OCI-LY3 (cell line): ENCODE data around the gene LGALS3.
"Not testable (repeated sequence)": the region's sequence is repeated elsewhere in the genome, so short reads cannot be mapped to it uniquely, and the experiment has no call there.

Experiments used
- H2AFZ ChIP-seq: fragments of 200-600, 300-600 bp; shearing (Covaris generic); 2 replicates; pipeline ENCODE4 v1.6.0; 2014; ENCODE audit warnings: antibody characterized with exemption, low read depth, low read length
- H3K27ac ChIP-seq: fragments of 200-600, 300-600 bp; sonication (generic); 2 replicates; pipeline ENCODE4 v1.5.1; 2014; ENCODE audit warnings: mild to moderate bottlenecking, low read length, moderate library complexity, mixed read lengths
- H3K27me3 ChIP-seq: fragments of 200-600, 300-600 bp; sonication (generic); 2 replicates; pipeline ENCODE4 v1.6.1; 2014; ENCODE audit warnings: low read depth, low read length, mixed read lengths
- H3K36me3 ChIP-seq: fragments of 200-600, 300-600 bp; sonication (generic); replicated peaks from 2 replicates; pipeline ENCODE3; 2014; ENCODE audit warnings: low read depth, low read length, mixed read lengths
- H3K4me1 ChIP-seq: fragments of 300-600, 200-600 bp; sonication (generic); 2 replicates; pipeline ENCODE4 v1.6.1; 2014; ENCODE audit warnings: low read length, mixed read lengths
- H3K4me2 ChIP-seq: fragments of 200-600, 300-600 bp; sonication (generic); 2 replicates; pipeline ENCODE4 v1.6.1; 2014; ENCODE audit warnings: low read length, mixed read lengths
- H3K4me3 ChIP-seq: fragments of 300-600, 200-600 bp; sonication (generic); 2 replicates; pipeline ENCODE4 v1.5.1; 2014; ENCODE audit warnings: antibody characterized with exemption, mild to moderate bottlenecking, low read length, moderate library complexity
- H3K79me2 ChIP-seq: fragments of 300-600, 200-600 bp; shearing (Covaris generic); 2 replicates; pipeline ENCODE4 v1.6.1; 2014; ENCODE audit warnings: mild to moderate bottlenecking, low read length, mixed read lengths
- H3K9ac ChIP-seq: fragments of 300-600, 200-600 bp; shearing (Covaris generic); 2 replicates; pipeline ENCODE4 v1.6.0; 2014; ENCODE audit warnings: mild to moderate bottlenecking, low read length, moderate library complexity
- H3K9me3 ChIP-seq: fragments of 200-600, 300-600 bp; shearing (Covaris generic); 2 replicates; pipeline ENCODE4 v1.6.1; 2014; ENCODE audit warnings: low read length, mixed read lengths; ENCODE audit not compliant: insufficient read depth
- H4K20me1 ChIP-seq: fragments of 200-600, 300-600 bp; sonication (generic); 2 replicates; pipeline ENCODE4 v1.6.1; 2016; ENCODE audit warnings: low read length, mixed read lengths; ENCODE audit not compliant: insufficient read depth
- CTCF ChIP-seq: fragments of 200-600, 300-600 bp; sonication (generic); IDR thresholded peaks from 2 replicates; pipeline ENCODE4 v1.5.1; 2014; ENCODE audit warnings: antibody characterized with exemption, low read length, low read depth
- EZH2phosphoT487 ChIP-seq: fragments of 200-600 bp; shearing (Covaris generic); IDR thresholded peaks from 2 replicates; pipeline ENCODE4 v1.6.1; 2018; ENCODE audit warnings: antibody characterized with exemption, mixed run types, low read depth

LGALS3 gene

GRCh38 chr14:55129086-55129427 lies at the start of gene LGALS3:
Gene LGALS3 (plus strand): TSS chr14:55129252. CDS start chr14:55137374, 8,122 bp downstream.
- H3K4me2 ChIP-seq, result peak within 1 kb of the TSS; percentile 74
- peak within 1 kb of the TSS; percentile 85 for H3K27ac ChIP-seq
- H3K9ac ChIP-seq, result peak within 1 kb of the TSS; percentile 94
- H4K20me1 ChIP-seq, result peaks cover 17% of the 10 kb centered on the region
- TF ChIP-seq EZH2phosphoT487 (no peak), CTCF (no peak)
- peaks cover 28% of the 10 kb centered on the region for H3K36me3 ChIP-seq
- peaks cover 36% of the 10 kb centered on the region for H3K4me1 ChIP-seq
- peak within 1 kb of the TSS; percentile 61 for H2AFZ ChIP-seq
- H3K79me2 ChIP-seq, result peaks cover 40% of the 10 kb centered on the region
- 0 out of 2 replicates have a peak, but pooled peaks cover 4% of the 10 kb centered on the region for H3K27me3 ChIP-seq
- H3K4me3 ChIP-seq, result peak within 1 kb of the TSS; percentile 81
- H3K9me3 ChIP-seq, result no peaks in the 10 kb centered on the region

- H3K27ac ChIP-seq, H3K79me2 ChIP-seq, H3K36me3 ChIP-seq, H3K27me3 ChIP-seq, H3K9me3 ChIP-seq, H3K9ac ChIP-seq, H2AFZ ChIP-seq, H4K20me1 ChIP-seq, H3K4me3 ChIP-seq: not testable (repeated sequence)
- Histone ChIP-seq H3K4me1 (peaks cover 46% of the 10 kb centered on the region), H3K4me2 (peak overlapping the region; percentile 6)
Measured at GRCh38 chr14:55079961-55080360, 49.1 kb upstream of the LGALS3 start.

- no peak overlapping the region for H3K4me3 ChIP-seq
- H3K36me3 ChIP-seq, result no peaks in the 10 kb centered on the region
- no peak overlapping the region for H3K9ac ChIP-seq
- no peaks in the 10 kb centered on the region for H3K79me2 ChIP-seq
- peaks cover 28% of the 10 kb centered on the region for H3K4me1 ChIP-seq
- H3K27ac ChIP-seq, result no peak overlapping the region
- H4K20me1 ChIP-seq, result no peaks in the 10 kb centered on the region
- 0 out of 2 replicates have a peak, but pooled peaks cover 3% of the 10 kb centered on the region for H3K27me3 ChIP-seq
- H2AFZ ChIP-seq, result no peak overlapping the region
- TF ChIP-seq EZH2phosphoT487 (no peak), CTCF (no peak)
- peak overlapping the region; percentile 13; the same call in 1 of the 2 replicates for H3K4me2 ChIP-seq
- no peaks in the 10 kb centered on the region for H3K9me3 ChIP-seq
Measured at GRCh38 chr14:55084401-55085059, 44.5 kb upstream of the LGALS3 start.

GRCh38 chr14:55085060-55085660 lies 43.9 kb upstream of the LGALS3 start:
- no peaks in the 10 kb centered on the region for H3K79me2 ChIP-seq
- H3K4me1 ChIP-seq, result peaks cover 21% of the 10 kb centered on the region
- no peaks in the 10 kb centered on the region for H3K36me3 ChIP-seq
- no peak overlapping the region for H3K4me3 ChIP-seq
- H3K4me2 ChIP-seq, result no peak overlapping the region
- H3K9me3 ChIP-seq, result no peaks in the 10 kb centered on the region
- no peak overlapping the region for H3K27ac ChIP-seq
- H3K27me3 ChIP-seq, result 0 out of 2 replicates have a peak, but pooled peaks cover 3% of the 10 kb centered on the region
- H3K9ac ChIP-seq, result no peak overlapping the region
- no peak for TF ChIP-seq CTCF
- TF ChIP-seq EZH2phosphoT487, result no peak
- H4K20me1 ChIP-seq, result no peaks in the 10 kb centered on the region
- H2AFZ ChIP-seq, result no peak overlapping the region
